ENCODE data around the gene PTPRD. TPM values are rescaled to one million over a fixed set of nuclear protein-coding genes. Genes with fewer than 3 reads are reported as not detected.
"Not testable (repeated sequence)": the region's sequence is repeated elsewhere in the genome, so short reads cannot be mapped to it uniquely, and the experiment has no call there.

Gene PTPRD
- total RNA-seq, 1 donor from 2014 or later: 136 TPM

DNA sequence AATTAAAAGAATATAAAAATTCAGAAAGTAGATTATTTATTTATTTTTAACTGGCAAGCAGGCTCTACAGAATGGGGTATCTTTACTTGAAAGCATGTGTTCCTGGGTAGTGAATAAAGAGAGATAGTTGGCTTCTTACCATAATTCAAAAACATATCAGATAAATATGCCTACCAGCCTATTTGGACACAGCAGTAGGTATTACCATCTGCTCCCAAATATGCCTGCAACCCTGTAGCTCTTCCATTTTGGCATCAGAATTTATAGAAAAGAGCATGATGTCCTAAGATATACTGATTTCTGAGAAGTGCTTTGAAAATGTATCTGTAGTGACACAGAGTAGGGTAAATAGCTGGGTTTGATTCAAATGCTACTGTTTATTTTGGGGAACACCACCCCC is 1512.7 kb downstream of the PTPRD start:
- Histone ChIP-seq H2AFZ (replicated peaks) (no peak overlapping the region), H4K20me1 (ENCODE audit: low read depth) (no peaks in the 10 kb centered on the region), H3K27ac (no peak overlapping the region), H3K79me2 (ENCODE audit: low read depth) (no peaks in the 10 kb centered on the region), H3K9me3 (ENCODE audit: low read depth) (no peaks in the 10 kb centered on the region), H3K27me3 (no peaks in the 10 kb centered on the region), H3K4me1 (peaks cover 12% of the 10 kb centered on the region), H3K4me3 (no peak overlapping the region), H3K36me3 (no peaks in the 10 kb centered on the region), H3K9ac (no peak overlapping the region), H3K4me2 (no peak overlapping the region), H3F3A (ENCODE audit: low read depth) (no peaks in the 10 kb centered on the region)
- no peak for DNase-seq (ENCODE audit: low spot score)
- TF ChIP-seq EZH2phosphoT487 (IDR thresholded peaks at IDR 0.05) (no peak), EZH2 (IDR thresholded peaks at IDR 0.05) (no peak)
- TF ChIP-seq, protein P1, sequence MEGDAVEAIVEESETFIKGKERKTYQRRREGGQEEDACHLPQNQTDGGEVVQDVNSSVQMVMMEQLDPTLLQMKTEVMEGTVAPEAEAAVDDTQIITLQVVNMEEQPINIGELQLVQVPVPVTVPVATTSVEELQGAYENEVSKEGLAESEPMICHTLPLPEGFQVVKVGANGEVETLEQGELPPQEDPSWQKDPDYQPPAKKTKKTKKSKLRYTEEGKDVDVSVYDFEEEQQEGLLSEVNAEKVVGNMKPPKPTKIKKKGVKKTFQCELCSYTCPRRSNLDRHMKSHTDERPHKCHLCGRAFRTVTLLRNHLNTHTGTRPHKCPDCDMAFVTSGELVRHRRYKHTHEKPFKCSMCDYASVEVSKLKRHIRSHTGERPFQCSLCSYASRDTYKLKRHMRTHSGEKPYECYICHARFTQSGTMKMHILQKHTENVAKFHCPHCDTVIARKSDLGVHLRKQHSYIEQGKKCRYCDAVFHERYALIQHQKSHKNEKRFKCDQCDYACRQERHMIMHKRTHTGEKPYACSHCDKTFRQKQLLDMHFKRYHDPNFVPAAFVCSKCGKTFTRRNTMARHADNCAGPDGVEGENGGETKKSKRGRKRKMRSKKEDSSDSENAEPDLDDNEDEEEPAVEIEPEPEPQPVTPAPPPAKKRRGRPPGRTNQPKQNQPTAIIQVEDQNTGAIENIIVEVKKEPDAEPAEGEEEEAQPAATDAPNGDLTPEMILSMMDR (IDR thresholded peaks at IDR 0.05): no peak
- no peak overlapping the region for H3K27ac Mint-ChIP-seq
- H3K4me1 Mint-ChIP-seq: peaks cover 26% of the 10 kb centered on the region
- no peaks in the 10 kb centered on the region for H3K36me3 Mint-ChIP-seq
- no peaks in the 10 kb centered on the region for H3K9me3 Mint-ChIP-seq
- no peaks in the 10 kb centered on the region for H3K27me3 Mint-ChIP-seq (ENCODE audit: insufficient read depth, low read depth)
- H3K4me3 Mint-ChIP-seq: no peak overlapping the region

DNA sequence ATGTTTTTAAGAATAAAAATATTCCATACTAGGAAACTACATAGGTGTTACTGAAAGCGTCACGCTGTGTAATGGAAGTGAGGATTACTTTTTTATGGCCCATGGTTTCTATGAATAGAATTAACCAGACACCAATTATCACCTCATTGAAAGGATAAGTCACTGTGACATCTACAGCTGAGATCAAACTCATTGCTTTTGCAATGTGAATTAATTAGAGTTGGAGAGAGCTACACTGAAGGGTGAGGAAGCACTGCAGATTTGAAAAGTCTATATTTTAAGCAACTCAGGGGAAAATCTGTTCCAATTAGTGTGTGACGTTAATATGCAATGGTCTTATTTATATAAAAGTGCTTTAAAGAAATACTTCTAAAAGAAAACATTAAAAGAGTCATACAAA is 1513.2 kb downstream of the PTPRD start:
- Histone ChIP-seq H3K27me3 (no peaks in the 10 kb centered on the region), H3F3A (ENCODE audit: low read depth) (no peaks in the 10 kb centered on the region), H3K9ac (no peak overlapping the region), H2AFZ (replicated peaks) (no peak overlapping the region), H3K36me3 (no peaks in the 10 kb centered on the region), H4K20me1 (ENCODE audit: low read depth) (no peaks in the 10 kb centered on the region), H3K79me2 (ENCODE audit: low read depth) (no peaks in the 10 kb centered on the region), H3K4me3 (no peak overlapping the region), H3K27ac (no peak overlapping the region), H3K4me1 (peaks cover 12% of the 10 kb centered on the region), H3K9me3 (ENCODE audit: low read depth) (no peaks in the 10 kb centered on the region), H3K4me2 (no peak overlapping the region)
- DNase-seq (ENCODE audit: low spot score): no peak
- Mint-ChIP-seq H3K4me3 (no peak overlapping the region), H3K9me3 (no peaks in the 10 kb centered on the region), H3K27me3 (ENCODE audit: insufficient read depth, low read depth) (no peaks in the 10 kb centered on the region), H3K27ac (no peak overlapping the region), H3K36me3 (no peaks in the 10 kb centered on the region), H3K4me1 (peaks cover 24% of the 10 kb centered on the region)
- TF ChIP-seq, protein P1 (IDR thresholded peaks at IDR 0.05): no peak
- TF ChIP-seq EZH2 (IDR thresholded peaks at IDR 0.05): no peak
- no peak for TF ChIP-seq EZH2phosphoT487 (IDR thresholded peaks at IDR 0.05)

DNA sequence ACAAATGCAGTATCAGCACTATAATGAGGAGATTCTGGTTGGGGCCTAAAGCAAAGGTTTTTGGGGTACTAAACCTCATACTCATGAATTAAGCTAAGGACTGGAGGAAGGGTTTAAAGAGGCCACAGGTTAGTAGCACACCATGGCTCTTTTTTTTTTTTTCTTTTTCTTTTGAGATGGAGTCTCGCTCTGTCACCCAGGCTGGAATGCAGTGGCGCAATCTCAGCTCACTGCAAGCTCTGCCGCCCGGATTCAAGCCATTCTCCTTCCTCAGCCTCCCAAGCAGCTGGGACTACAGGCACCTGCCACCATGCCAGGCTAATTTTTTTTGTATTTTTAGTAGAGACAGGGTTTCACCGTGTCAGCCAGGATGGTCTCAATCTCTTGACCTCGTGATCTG is 1515.5 kb downstream of the PTPRD start:
- H3K27me3 ChIP-seq; H3K27ac ChIP-seq; H3K4me2 ChIP-seq; H3F3A ChIP-seq (ENCODE audit: low read depth); H3K9me3 ChIP-seq (ENCODE audit: low read depth); H3K4me3 ChIP-seq; H2AFZ ChIP-seq (replicated peaks); H3K27me3 Mint-ChIP-seq (ENCODE audit: insufficient read depth, low read depth); H4K20me1 ChIP-seq (ENCODE audit: low read depth); H3K9me3 Mint-ChIP-seq; H3K9ac ChIP-seq; H3K4me3 Mint-ChIP-seq; H3K36me3 ChIP-seq; H3K79me2 ChIP-seq (ENCODE audit: low read depth); DNase-seq (ENCODE audit: low spot score); H3K36me3 Mint-ChIP-seq; H3K27ac Mint-ChIP-seq: not testable (repeated sequence)
- peaks cover 23% of the 10 kb centered on the region for H3K4me1 Mint-ChIP-seq
- peaks cover 12% of the 10 kb centered on the region for H3K4me1 ChIP-seq

DNA sequence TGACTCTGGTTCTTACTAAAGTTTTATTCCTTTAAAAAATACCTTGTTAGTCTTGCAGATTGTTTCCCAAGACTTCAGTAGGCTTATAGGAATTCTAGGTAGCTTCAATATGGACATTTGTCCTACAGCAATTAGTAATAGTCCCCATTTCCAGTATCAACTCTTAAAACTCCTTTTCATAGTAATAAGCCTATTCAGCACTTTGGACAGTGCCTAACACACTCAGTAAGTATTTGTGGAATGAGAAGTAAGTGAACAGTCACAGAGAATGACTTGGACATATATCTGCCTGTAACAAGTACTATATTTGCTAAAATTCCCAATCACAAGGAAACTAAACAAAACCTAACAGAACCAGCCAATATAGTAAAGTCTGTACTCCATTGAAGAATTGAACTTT is 1521.4 kb downstream of the PTPRD start:
- no peak for TF ChIP-seq EZH2 (IDR thresholded peaks at IDR 0.05)
- no peak for TF ChIP-seq EZH2phosphoT487 (IDR thresholded peaks at IDR 0.05)
- Mint-ChIP-seq H3K9me3 (no peaks in the 10 kb centered on the region), H3K27me3 (ENCODE audit: insufficient read depth, low read depth) (no peaks in the 10 kb centered on the region), H3K4me1 (no peaks in the 10 kb centered on the region), H3K36me3 (no peaks in the 10 kb centered on the region), H3K27ac (no peak overlapping the region), H3K4me3 (no peak overlapping the region)
- Histone ChIP-seq H3K4me1 (no peaks in the 10 kb centered on the region), H3K9me3 (ENCODE audit: low read depth) (no peaks in the 10 kb centered on the region), H4K20me1 (ENCODE audit: low read depth) (no peaks in the 10 kb centered on the region), H3K36me3 (no peaks in the 10 kb centered on the region), H3K27ac (no peak overlapping the region), H3K9ac (no peak overlapping the region), H3K79me2 (ENCODE audit: low read depth) (no peaks in the 10 kb centered on the region), H2AFZ (replicated peaks) (no peak overlapping the region), H3K4me2 (no peak overlapping the region), H3K4me3 (no peak overlapping the region), H3K27me3 (no peaks in the 10 kb centered on the region), H3F3A (ENCODE audit: low read depth) (no peaks in the 10 kb centered on the region)
- no peak for DNase-seq (ENCODE audit: low spot score)

Data from neural progenitor cell (in vitro differentiated cells).